Measurements from ENCODE around the gene PCIF1. TPM values are rescaled to one million over a fixed set of nuclear protein-coding genes. Genes with fewer than 3 reads are reported as not detected.

The PCIF1 gene
- 6.5 and 6.9 TPM in 2 replicates for total RNA-seq

DNA sequence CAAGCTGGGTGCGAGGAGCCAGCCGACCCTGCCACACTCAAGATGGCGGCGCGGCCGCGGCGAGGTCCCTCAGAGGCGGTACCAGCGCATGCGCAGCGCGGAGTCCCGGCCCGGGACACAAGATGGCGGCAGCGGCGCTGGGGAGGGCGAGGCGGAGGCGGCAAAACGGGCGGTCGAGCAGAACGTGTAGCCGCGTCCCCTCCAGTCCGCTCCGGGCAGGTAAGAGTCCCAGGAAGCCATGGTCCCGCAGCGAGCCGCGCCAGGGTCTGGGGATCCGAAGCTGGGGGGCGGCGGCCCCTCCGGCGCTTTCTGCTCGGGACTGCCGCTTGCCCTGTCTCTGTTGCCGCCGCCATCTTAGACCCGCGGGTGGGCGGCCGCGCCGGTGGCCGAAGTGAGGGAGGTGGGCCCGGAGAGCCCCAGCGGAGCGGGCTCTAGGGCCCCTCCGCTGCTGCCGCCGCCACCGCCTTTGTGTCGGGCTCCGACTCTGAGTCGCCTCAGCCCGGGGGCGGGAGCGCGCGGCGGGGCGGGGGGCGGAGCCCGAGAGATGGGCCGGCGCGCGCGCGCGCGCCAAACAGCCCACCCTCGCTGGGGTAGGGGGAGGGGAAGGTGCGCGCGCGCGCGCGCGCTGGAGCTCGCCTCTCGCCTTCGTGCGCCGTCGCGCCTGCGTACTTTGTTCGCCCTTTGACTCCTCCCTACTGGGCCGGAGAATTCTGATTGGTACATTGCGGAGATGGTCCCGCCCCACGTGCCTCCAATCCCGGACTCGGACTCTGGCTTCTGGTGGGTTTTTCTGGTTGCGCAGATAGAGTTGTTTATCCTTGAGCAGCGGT is at the start of gene PCIF1:
PCIF1 (plus strand) TSS at position 98 of the 830 bp plus-strand sequence. CDS start 4,317 bp downstream, outside the sequence.

GRCh38 chr20:45887346-45887715 is 47.2 kb upstream of the PCIF1 start, which contains the start of gene SPATA25:
SPATA25 (minus strand) TSS chr20:45887622; CDS start chr20:45887590, 32 bp downstream.

DNA sequence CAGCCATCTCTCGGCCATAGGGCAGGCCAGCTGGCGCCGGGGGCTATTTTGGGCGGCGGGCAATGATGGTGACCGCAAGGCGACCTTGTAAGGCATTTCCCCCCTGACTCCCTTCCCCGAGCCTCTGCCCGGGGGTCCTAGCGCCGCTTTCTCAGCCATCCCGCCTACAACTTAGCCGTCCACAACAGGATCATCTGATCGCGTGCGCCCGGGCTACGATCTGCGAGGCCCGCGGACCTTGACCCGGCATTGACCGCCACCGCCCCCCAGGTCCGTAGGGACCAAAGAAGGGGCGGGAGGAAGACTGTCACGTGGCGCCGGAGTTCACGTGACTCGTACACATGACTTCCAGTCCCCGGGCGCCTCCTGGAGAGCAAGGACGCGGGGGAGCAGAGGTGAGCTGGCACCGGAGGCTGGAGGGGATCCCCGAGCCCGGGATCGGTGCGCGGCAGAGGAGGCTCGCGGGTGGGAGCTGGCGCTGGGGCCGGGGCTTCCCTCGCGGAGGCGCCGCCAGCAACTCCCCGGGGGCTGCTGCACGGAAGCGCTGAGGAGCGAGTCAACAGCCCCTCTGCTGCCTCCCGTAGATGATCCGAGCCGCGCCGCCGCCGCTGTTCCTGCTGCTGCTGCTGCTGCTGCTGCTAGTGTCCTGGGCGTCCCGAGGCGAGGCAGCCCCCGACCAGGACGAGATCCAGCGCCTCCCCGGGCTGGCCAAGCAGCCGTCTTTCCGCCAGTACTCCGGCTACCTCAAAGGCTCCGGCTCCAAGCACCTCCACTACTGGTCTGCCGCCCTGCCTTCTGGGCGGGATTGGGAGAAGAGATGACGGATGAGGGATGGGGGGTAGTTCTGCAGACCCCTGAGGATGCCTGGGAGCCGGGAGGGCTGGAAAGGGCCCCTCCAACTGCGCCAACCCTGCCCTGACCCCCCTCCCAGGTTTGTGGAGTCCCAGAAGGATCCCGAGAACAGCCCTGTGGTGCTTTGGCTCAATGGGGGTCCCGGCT is 43.2 kb upstream of the PCIF1 start, which contains the start of the genes CTSA and NEURL2:
CTSA (plus strand) TSS at position 351 of the 999 bp plus-strand sequence; CDS start at position 585, 234 bp downstream.
NEURL2 (minus strand) TSS at position 224 of the 999 bp plus-strand sequence; CDS start at position 7, 217 bp downstream.

DNA sequence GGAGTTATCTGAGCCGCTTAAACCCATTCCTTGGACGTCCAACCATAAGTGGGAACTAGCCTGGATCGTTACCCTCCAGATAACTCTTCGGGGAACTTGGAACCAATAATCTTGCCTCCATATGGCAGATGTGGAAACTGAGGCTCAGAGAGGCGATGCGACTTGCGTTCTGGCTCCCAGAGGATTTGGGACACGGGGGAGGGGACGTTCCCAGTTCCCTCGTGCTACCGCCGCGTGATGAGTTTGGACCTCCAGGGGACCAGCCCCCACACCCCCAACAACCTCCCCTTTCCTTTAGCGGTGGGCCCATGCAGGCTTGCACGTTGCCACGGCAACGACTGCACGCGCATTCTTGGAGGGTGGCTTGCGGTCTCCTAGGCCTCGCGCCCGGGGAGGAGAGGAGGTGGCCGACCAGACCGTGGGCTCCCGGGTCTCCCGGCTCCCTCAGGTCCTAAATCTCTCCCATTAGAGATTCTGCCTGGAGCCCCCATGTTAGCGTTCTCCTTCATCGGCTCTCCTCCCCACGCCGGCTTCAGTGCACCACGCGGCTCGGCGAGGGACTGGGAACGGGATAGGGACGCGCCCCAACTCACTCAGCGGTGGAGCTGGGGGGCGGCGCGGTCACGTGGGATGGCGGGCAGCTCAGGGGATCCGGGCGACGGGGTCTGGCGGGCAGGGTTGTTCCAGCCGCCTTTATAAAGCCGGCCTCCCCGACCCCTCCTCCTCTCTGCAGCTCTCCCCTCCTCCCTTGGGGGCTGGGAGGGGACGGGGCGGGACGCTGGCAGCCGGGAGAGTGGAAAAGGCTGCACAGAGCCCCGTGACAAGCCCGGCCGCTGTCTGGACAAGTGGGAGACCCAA is 22.8 kb upstream of the PCIF1 start, which contains the start of gene PLTP:
PLTP (minus strand) TSS at position 670 of the 858 bp plus-strand sequence. CDS start 703 bp downstream, outside the sequence.

DNA sequence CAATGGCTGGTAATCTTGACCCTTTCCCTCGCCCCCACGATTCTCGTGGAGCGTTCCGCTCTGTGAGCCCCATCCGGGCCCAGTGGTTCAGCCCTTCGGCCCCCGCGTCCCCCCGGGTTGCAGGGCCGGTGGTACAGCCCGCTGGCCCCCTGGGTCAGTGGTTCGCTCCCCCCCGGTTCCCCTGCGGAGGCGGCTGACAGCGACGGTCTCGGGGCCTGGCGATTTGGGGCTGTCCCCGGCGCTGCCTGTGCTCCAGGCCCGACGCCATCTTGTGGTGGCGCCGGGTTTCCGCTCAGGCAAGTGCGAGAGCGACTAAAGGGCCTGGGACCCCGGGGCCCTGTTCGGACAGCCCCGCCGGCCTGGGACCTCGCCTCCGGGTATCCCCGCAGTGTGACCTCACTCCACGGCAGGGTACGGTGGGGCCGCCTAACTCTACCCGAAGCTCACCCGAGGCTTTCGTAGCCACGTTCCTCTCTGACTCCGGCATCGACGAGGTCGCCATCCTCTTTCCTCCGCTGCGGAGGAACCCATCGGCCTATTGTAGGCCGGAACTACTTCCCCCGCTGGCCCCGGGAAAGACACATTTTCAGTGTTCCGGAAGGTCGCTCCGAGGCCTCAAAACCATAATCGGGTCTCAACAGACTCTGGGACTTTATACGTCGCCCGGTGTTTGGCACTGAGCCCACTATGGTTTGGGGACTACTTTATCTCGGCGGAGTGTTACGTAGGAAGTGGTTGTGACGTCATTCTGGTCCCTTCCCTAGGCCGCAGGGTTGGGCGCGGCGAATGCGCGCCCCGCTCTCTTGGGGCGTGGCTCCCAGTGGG is 37.4 kb downstream of the PCIF1 start, which contains the start of gene ZNF335:
ZNF335 (minus strand) TSS at position 529 of the 825 bp plus-strand sequence. CDS start 793 bp downstream, outside the sequence.

Other genes with a start within 250 kb of the PCIF1 start
- gene WFDC13, start 232.6 kb upstream of the PCIF1 start, total RNA-seq, result not detected in 2 replicates
- not detected in 2 replicates for gene WFDC10B, start 229.7 kb upstream of the PCIF1 start, total RNA-seq
- not detected in 2 replicates for gene SPINT4, start 212.3 kb upstream of the PCIF1 start, total RNA-seq
- gene WFDC3, start 142.8 kb upstream of the PCIF1 start, total RNA-seq, result 0.28 TPM in 1 of 2 replicates, not detected in the other
- 13.9 and 14.8 TPM in 2 replicates for gene DNTTIP1, start 142.7 kb upstream of the PCIF1 start, total RNA-seq
- 9.7 and 23.3 TPM in 2 replicates for gene UBE2C, start 122.0 kb upstream of the PCIF1 start, total RNA-seq
- gene TNNC2, start 107.4 kb upstream of the PCIF1 start, total RNA-seq, result not detected in 2 replicates
- 13.6 and 19.0 TPM in 2 replicates for gene SNX21, start 100.9 kb upstream of the PCIF1 start, total RNA-seq
- 25.8 and 34.6 TPM in 2 replicates for gene ACOT8, start 77.3 kb upstream of the PCIF1 start, total RNA-seq
- gene ZSWIM3, start 77.1 kb upstream of the PCIF1 start, total RNA-seq, result 5.8 and 7.4 TPM in 2 replicates
- gene ZSWIM1, start 53.5 kb upstream of the PCIF1 start, total RNA-seq, result 3.6 TPM in 2 replicates
- 0.63 and 0.75 TPM in 2 replicates for gene SPATA25, start 47.1 kb upstream of the PCIF1 start, total RNA-seq
- 2.0 and 2.2 TPM in 2 replicates for gene NEURL2, start 43.5 kb upstream of the PCIF1 start, total RNA-seq
- 34.3 and 49.5 TPM in 2 replicates for gene CTSA, start 43.3 kb upstream of the PCIF1 start, total RNA-seq
- 8.2 and 13.7 TPM in 2 replicates for gene PLTP, start 22.5 kb upstream of the PCIF1 start, total RNA-seq
- gene ZNF335, start 37.5 kb downstream of the PCIF1 start, total RNA-seq, result 9.0 and 11.6 TPM in 2 replicates
- gene MMP9, start 74.2 kb downstream of the PCIF1 start, total RNA-seq, result 0.09 TPM in 1 of 2 replicates, not detected in the other
- 0.19 and 0.63 TPM in 2 replicates for gene SLC12A5, start 94.5 kb downstream of the PCIF1 start, total RNA-seq
- gene NCOA5, start 155.3 kb downstream of the PCIF1 start, total RNA-seq, result 11.6 and 12.1 TPM in 2 replicates
- gene CD40, start 183.6 kb downstream of the PCIF1 start, total RNA-seq, result 8.0 and 9.5 TPM in 2 replicates

Measured in endothelial cell of coronary artery (primary cell).